GM12878 (cell line): ENCODE data around the gene MINPP1. TPM values are rescaled to one million over a fixed set of nuclear protein-coding genes. Genes with fewer than 3 reads are reported as not detected.

Source experiments
- ATAC-seq: fragments of 200-7000 bp; cut with Tn5 transposase; 3 replicates; pipeline ENCODE4 v1.9.1; 2020; ENCODE audit warnings: mild to moderate bottlenecking, moderate library complexity
- BruUV-seq: library from RNA; stranded (reverse); fragments of 400-500 nt; replicated peaks from 2 replicates; lab custom pipeline; 2021; lab: Mats Ljungman, UMichigan
- CTCF ChIA-PET: fragments of 300-600 bp; sonication (Branson Sonifier 250); formaldehyde crosslinking; extraction: SDS; loops from one replicate; lab custom pipeline; 2021; ENCODE audit warnings: inconsistent platforms; lab: Yijun Ruan, JAX
- POLR2A ChIA-PET: fragments of 350-600 bp; formaldehyde crosslinking; extraction: SDS; loops from one replicate; lab custom pipeline; 2021; ENCODE audit warnings: inconsistent platforms; lab: Charles Lee
- RAD21 ChIA-PET: fragments of 300-600 bp; sonication (Branson Sonifier 250); formaldehyde crosslinking; loops from one replicate; lab custom pipeline; 2023; ENCODE audit warnings: antibody characterized with exemption; ENCODE audit not compliant: unreplicated experiment; lab: Charles Lee
- SMC1A ChIA-PET: fragments of 300-600 bp; sonication (Branson Sonifier 250); formaldehyde crosslinking; loops from one replicate; lab custom pipeline; 2023; ENCODE audit not compliant: unreplicated experiment, uncharacterized antibody; lab: Charles Lee
- DNase-seq: peaks from one replicate; pipeline ENCODE4 v3.0.0-alpha.2; 2011; ENCODE audit warnings: low read depth, low spot score
- FAIRE-seq: peaks from 3 replicates; lab custom pipeline; 2011; peaks lifted over from hg19 to GRCh38; lab: Jason Lieb, UNC
- H2AFZ ChIP-seq: 2 replicates; pipeline ENCODE4 v1.6.0; 2011; ENCODE audit warnings: low read depth, low read length, control low read depth; ENCODE audit not compliant: control insufficient read depth
- H3K27ac ChIP-seq: 2 replicates; pipeline ENCODE4 v1.5.1; 2011; ENCODE audit warnings: control low read depth; ENCODE audit not compliant: control insufficient read depth, insufficient read depth
- H3K27me3 ChIP-seq, 2 experiments: replicated peaks in 1 of 2; 2 replicates each; pipeline versions ENCODE4 v1.6.0 to v1.6.1; 2011; ENCODE audit warnings: low read length in 1 of 2; ENCODE audit not compliant: control insufficient read depth in 2 of 2, insufficient read depth in 2 of 2
- H3K36me3 ChIP-seq, 2 experiments: 2 replicates each; pipeline ENCODE4 v1.5.1; 2011; ENCODE audit warnings: low read length in 1 of 2; ENCODE audit not compliant: control insufficient read depth in 2 of 2, insufficient read depth in 2 of 2
- H3K4me1 ChIP-seq: 2 replicates; pipeline ENCODE4 v1.6.1; 2011; ENCODE audit warnings: mild to moderate bottlenecking, low read length, moderate library complexity, mixed read lengths; ENCODE audit not compliant: control insufficient read depth, insufficient read depth
- H3K4me2 ChIP-seq: 2 replicates; pipeline ENCODE4 v1.6.0; 2011; ENCODE audit warnings: control low read depth; ENCODE audit not compliant: control insufficient read depth, insufficient read depth
- H3K4me3 ChIP-seq: fragments of 200-600 bp; sonication (generic); 2 replicates; pipeline ENCODE4 v1.5.1; 2016
- H3K79me2 ChIP-seq: 2 replicates; pipeline ENCODE4 v1.6.0; 2011; ENCODE audit warnings: low read length; ENCODE audit not compliant: control insufficient read depth, insufficient read depth
- H3K9ac ChIP-seq: 2 replicates; pipeline ENCODE4 v1.8.0; 2011; ENCODE audit warnings: low read length, control low read depth, mixed read lengths; ENCODE audit not compliant: control insufficient read depth, insufficient read depth
- H3K9me3 ChIP-seq: replicated peaks from 3 replicates; pipeline ENCODE4 v1.5.1; 2011; ENCODE audit warnings: mild to moderate bottlenecking, low read length; ENCODE audit not compliant: control insufficient read depth, insufficient read depth
- H4K20me1 ChIP-seq: 2 replicates; pipeline ENCODE4 v1.6.0; 2011; ENCODE audit not compliant: control insufficient read depth, insufficient read depth
- GATAD2B ChIP-seq: fragments of 450-650 bp; conservative IDR thresholded peaks from 2 replicates; pipeline ENCODE4 v1.6.1; 2017; ENCODE audit warnings: low read depth, mild to moderate bottlenecking, moderate library complexity
- RAD51 ChIP-seq: fragments of 450-650 bp; IDR thresholded peaks from 2 replicates; pipeline ENCODE4 v1.6.1; 2016; ENCODE audit warnings: moderate library complexity, mild to moderate bottlenecking, inconsistent platforms
- WGBS: methylation state at CpG from one replicate; pipeline ENCODE4 v1.1.6; 2016; ENCODE audit warnings: low lambda C conversion rate; ENCODE audit not compliant: insufficient replicate concordance, insufficient coverage; ENCODE audit errors: missing lambda C conversion rate; 5-methylcytosine and 5-hydroxymethylcytosine counted together
- in situ Hi-C: fragments of 300-500 bp; cut with MboI; formaldehyde crosslinking; loops from 9 replicates; pipeline ENCODE4 v1.14.3; 2018; ENCODE audit warnings: mixed read lengths
- intact Hi-C: fragments of 100-400 bp; cut with micrococcal nuclease; formaldehyde crosslinking; loops from one replicate; pipeline ENCODE4 v1.14.2; 2022; ENCODE audit not compliant: unreplicated experiment
- polyA plus RNA-seq, 11 experiments: library from polyadenylated mRNA; depleted of rRNA in 4 of 11; unstranded in 6 of 11; stranded (reverse) in 5 of 11; fragments of >200 nt; fragmentation: Nextera tagmentation in 4 of 11; fragmentation: Illumina TruSeq in 1 of 11; extraction: Ambion mirVana in 4 of 11; extraction: Trizol in 1 of 11; gene quantifications; 1 replicate in 1 of 11; 2 replicates in 10 of 11; pipeline versions ENCODE4 v1.2.1 to v1.2.3, GENCODE V29; 2011 to 2016; ENCODE audit warnings: inconsistent platforms in 2 of 11, missing spikeins in 2 of 11, low read depth in 1 of 11
- total RNA-seq, 4 experiments: library from RNA; depleted of rRNA in 3 of 4; stranded (reverse); fragments of >200 nt in 3 of 4; fragmentation: Illumina TruSeq in 1 of 4; extraction: Trizol in 1 of 4; gene quantifications; 2 replicates each; pipeline versions ENCODE4 v1.2.1 to v1.2.3, GENCODE V29; 2013 to 2021
- TF ChIP-seq, protein P1 (sequence below): fragments of 450-650 bp; IDR thresholded peaks from 2 replicates; pipeline ENCODE4 v1.6.1; 2017; ENCODE audit warnings: mild to moderate bottlenecking, moderate library complexity
- TF ChIP-seq, protein P2 (sequence below): fragments of 450-650 bp; IDR thresholded peaks from 2 replicates; pipeline ENCODE4 v1.6.1; 2017; ENCODE audit warnings: mild to moderate bottlenecking, moderate library complexity

The MINPP1 gene
- total and polyA plus RNA-seq, 10 of the 15 experiments (the other 5 are each of a cell fraction or from before 2014, with no cell fraction given): 3.9 to 29.2 (median 10.7) TPM

GRCh38 chr10:87558333-87558732 is 53.6 kb downstream of the MINPP1 start:
- ChIA-PET RAD21 (interaction anchor here (1.0 kb wide), 1 partner anchor 10 kb away, joined by 3 read pairs; no protein-coding TSS in a partner anchor), CTCF (no interaction called here), SMC1A (interaction anchor here (0.6 kb wide), 1 partner anchor 709 kb away, joined by 3 read pairs; no protein-coding TSS in a partner anchor), POLR2A (no interaction called here)
- H4K20me1 ChIP-seq: no peaks in the 10 kb centered on the region
- H3K4me1 ChIP-seq: no peaks in the 10 kb centered on the region
- no peak overlapping the region for H3K27ac ChIP-seq
- FAIRE-seq (no peak), ATAC-seq (no peak), DNase-seq (no peak)
- in situ Hi-C loops (no loop called here), intact Hi-C loops (no loop called here)
- H3K36me3 ChIP-seq: no peaks in the 10 kb centered on the region
- H3K4me3 ChIP-seq: no peak overlapping the region
- 0% methylated on average over 1 of the region's 1 CpG for WGBS
- H2AFZ ChIP-seq: no peak overlapping the region
- no peak overlapping the region for H3K9ac ChIP-seq
- no peak overlapping the region for H3K4me2 ChIP-seq
- H3K9me3 ChIP-seq: no peaks in the 10 kb centered on the region; the same call in 2 of the 3 replicates
- no peaks in the 10 kb centered on the region for H3K79me2 ChIP-seq
- H3K27me3 ChIP-seq: no peaks in the 10 kb centered on the region
- no TSS peak for BruUV-seq
- TF ChIP-seq RAD51 (no peak), GATAD2B (no peak)
- TF ChIP-seq, protein P1, sequence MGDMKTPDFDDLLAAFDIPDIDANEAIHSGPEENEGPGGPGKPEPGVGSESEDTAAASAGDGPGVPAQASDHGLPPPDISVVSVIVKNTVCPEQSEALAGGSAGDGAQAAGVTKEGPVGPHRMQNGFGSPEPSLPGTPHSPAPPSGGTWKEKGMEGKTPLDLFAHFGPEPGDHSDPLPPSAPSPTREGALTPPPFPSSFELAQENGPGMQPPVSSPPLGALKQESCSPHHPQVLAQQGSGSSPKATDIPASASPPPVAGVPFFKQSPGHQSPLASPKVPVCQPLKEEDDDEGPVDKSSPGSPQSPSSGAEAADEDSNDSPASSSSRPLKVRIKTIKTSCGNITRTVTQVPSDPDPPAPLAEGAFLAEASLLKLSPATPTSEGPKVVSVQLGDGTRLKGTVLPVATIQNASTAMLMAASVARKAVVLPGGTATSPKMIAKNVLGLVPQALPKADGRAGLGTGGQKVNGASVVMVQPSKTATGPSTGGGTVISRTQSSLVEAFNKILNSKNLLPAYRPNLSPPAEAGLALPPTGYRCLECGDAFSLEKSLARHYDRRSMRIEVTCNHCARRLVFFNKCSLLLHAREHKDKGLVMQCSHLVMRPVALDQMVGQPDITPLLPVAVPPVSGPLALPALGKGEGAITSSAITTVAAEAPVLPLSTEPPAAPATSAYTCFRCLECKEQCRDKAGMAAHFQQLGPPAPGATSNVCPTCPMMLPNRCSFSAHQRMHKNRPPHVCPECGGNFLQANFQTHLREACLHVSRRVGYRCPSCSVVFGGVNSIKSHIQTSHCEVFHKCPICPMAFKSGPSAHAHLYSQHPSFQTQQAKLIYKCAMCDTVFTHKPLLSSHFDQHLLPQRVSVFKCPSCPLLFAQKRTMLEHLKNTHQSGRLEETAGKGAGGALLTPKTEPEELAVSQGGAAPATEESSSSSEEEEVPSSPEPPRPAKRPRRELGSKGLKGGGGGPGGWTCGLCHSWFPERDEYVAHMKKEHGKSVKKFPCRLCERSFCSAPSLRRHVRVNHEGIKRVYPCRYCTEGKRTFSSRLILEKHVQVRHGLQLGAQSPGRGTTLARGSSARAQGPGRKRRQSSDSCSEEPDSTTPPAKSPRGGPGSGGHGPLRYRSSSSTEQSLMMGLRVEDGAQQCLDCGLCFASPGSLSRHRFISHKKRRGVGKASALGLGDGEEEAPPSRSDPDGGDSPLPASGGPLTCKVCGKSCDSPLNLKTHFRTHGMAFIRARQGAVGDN: no peak
- TF ChIP-seq, protein P2, sequence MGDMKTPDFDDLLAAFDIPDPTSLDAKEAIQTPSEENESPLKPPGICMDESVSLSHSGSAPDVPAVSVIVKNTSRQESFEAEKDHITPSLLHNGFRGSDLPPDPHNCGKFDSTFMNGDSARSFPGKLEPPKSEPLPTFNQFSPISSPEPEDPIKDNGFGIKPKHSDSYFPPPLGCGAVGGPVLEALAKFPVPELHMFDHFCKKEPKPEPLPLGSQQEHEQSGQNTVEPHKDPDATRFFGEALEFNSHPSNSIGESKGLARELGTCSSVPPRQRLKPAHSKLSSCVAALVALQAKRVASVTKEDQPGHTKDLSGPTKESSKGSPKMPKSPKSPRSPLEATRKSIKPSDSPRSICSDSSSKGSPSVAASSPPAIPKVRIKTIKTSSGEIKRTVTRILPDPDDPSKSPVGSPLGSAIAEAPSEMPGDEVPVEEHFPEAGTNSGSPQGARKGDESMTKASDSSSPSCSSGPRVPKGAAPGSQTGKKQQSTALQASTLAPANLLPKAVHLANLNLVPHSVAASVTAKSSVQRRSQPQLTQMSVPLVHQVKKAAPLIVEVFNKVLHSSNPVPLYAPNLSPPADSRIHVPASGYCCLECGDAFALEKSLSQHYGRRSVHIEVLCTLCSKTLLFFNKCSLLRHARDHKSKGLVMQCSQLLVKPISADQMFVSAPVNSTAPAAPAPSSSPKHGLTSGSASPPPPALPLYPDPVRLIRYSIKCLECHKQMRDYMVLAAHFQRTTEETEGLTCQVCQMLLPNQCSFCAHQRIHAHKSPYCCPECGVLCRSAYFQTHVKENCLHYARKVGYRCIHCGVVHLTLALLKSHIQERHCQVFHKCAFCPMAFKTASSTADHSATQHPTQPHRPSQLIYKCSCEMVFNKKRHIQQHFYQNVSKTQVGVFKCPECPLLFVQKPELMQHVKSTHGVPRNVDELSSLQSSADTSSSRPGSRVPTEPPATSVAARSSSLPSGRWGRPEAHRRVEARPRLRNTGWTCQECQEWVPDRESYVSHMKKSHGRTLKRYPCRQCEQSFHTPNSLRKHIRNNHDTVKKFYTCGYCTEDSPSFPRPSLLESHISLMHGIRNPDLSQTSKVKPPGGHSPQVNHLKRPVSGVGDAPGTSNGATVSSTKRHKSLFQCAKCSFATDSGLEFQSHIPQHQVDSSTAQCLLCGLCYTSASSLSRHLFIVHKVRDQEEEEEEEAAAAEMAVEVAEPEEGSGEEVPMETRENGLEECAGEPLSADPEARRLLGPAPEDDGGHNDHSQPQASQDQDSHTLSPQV: no peak
